Nephron (organoid): Measurements from ENCODE around the gene SSH3.

Source experiments
- H3K27ac Mint-ChIP-seq, 3 experiments: 2 replicates each; pipeline ENCODE4 v1.8.0; 2020; ENCODE audit warnings: mixed read lengths in 3 of 3, mild to moderate bottlenecking in 2 of 3, moderate library complexity in 1 of 3
- H3K27me3 Mint-ChIP-seq: 2 replicates; pipeline ENCODE4 v1.8.0; 2021; ENCODE audit warnings: low read depth, mild to moderate bottlenecking, moderate library complexity, mixed read lengths
- H3K36me3 Mint-ChIP-seq: 2 replicates; pipeline ENCODE4 v1.8.0; 2020; ENCODE audit warnings: low read depth, mixed read lengths
- H3K4me1 Mint-ChIP-seq: 2 replicates; pipeline ENCODE4 v1.8.0; 2020; ENCODE audit warnings: mixed read lengths
- H3K4me3 Mint-ChIP-seq, 3 experiments: 2 replicates each; pipeline ENCODE4 v1.8.0; 2020; ENCODE audit warnings: mild to moderate bottlenecking in 3 of 3, mixed read lengths in 3 of 3, moderate library complexity in 2 of 3
- H3K9me3 Mint-ChIP-seq: 2 replicates; pipeline ENCODE4 v1.8.0; 2020; ENCODE audit warnings: mixed read lengths
- CTCF ChIP-seq, 3 experiments: fragments of 200-600 bp; sonication (generic); IDR thresholded peaks; one replicate each; pipeline ENCODE4 v1.5.0; 2021; ENCODE audit warnings: antibody characterized with exemption in 3 of 3; ENCODE audit not compliant: unreplicated experiment in 3 of 3

Gene SSH3

GRCh38 chr11:67275606-67276409 is 27.5 kb upstream of the SSH3 start:
- peak overlapping the region; percentile 61 to 74 (median 70) for H3K27ac Mint-ChIP-seq
- H3K4me1 Mint-ChIP-seq, result peaks cover 19% of the 10 kb centered on the region
- H3K36me3 Mint-ChIP-seq, result peaks cover 15% of the 10 kb centered on the region
- no peaks in the 10 kb centered on the region for H3K27me3 Mint-ChIP-seq
- TF ChIP-seq CTCF (IDR thresholded peaks at IDR 0.05; ENCODE audit: unreplicated experiment in 3 of 3), result no peak
- peak overlapping the region in 1 of 3 experiments; percentile 44 for H3K4me3 Mint-ChIP-seq
- H3K9me3 Mint-ChIP-seq, result no peaks in the 10 kb centered on the region

- H3K27ac Mint-ChIP-seq, result peak overlapping the region; percentile 66 to 92 (median 74)
- H3K9me3 Mint-ChIP-seq, result no peaks in the 10 kb centered on the region
- peaks cover 12% of the 10 kb centered on the region for H3K4me1 Mint-ChIP-seq
- TF ChIP-seq CTCF (IDR thresholded peaks at IDR 0.05; ENCODE audit: unreplicated experiment in 3 of 3), result no peak
- peak overlapping the region in 1 of 3 experiments; percentile 37 for H3K4me3 Mint-ChIP-seq
- no peaks in the 10 kb centered on the region for H3K27me3 Mint-ChIP-seq
- H3K36me3 Mint-ChIP-seq, result peaks cover 15% of the 10 kb centered on the region
Observed at GRCh38 chr11:67276781-67277230, 26.5 kb upstream of the SSH3 start.

- H3K27me3 Mint-ChIP-seq, result no peaks in the 10 kb centered on the region
- peaks cover 12% of the 10 kb centered on the region for H3K4me1 Mint-ChIP-seq
- peak overlapping the region; percentile 66 to 74 (median 74) for H3K27ac Mint-ChIP-seq
- H3K9me3 Mint-ChIP-seq, result no peaks in the 10 kb centered on the region
- H3K4me3 Mint-ChIP-seq, result peak overlapping the region in 1 of 3 experiments; percentile 19
- TF ChIP-seq CTCF (IDR thresholded peaks at IDR 0.05; ENCODE audit: unreplicated experiment in 3 of 3), result no peak
- peaks cover 16% of the 10 kb centered on the region for H3K36me3 Mint-ChIP-seq
Observed at GRCh38 chr11:67277231-67277961, 25.9 kb upstream of the SSH3 start.

GRCh38 chr11:67278135-67278938 is 25.0 kb upstream of the SSH3 start:
- Mint-ChIP-seq H3K4me1 (peaks cover 12% of the 10 kb centered on the region), H3K36me3 (peaks cover 20% of the 10 kb centered on the region), H3K9me3 (no peaks in the 10 kb centered on the region), H3K4me3 (no peak overlapping the region), H3K27ac (peak overlapping the region in 2 of 3 experiments; percentile 66 to 74), H3K27me3 (no peaks in the 10 kb centered on the region)
- no peak for TF ChIP-seq CTCF (IDR thresholded peaks at IDR 0.05; ENCODE audit: unreplicated experiment in 3 of 3)

GRCh38 chr11:67278939-67279588 is 24.3 kb upstream of the SSH3 start:
- no peaks in the 10 kb centered on the region for H3K9me3 Mint-ChIP-seq
- H3K27ac Mint-ChIP-seq, result no peak overlapping the region
- H3K4me3 Mint-ChIP-seq, result no peak overlapping the region
- TF ChIP-seq CTCF (IDR thresholded peaks at IDR 0.05; ENCODE audit: unreplicated experiment in 3 of 3), result no peak
- peaks cover 24% of the 10 kb centered on the region for H3K36me3 Mint-ChIP-seq
- H3K4me1 Mint-ChIP-seq, result peaks cover 12% of the 10 kb centered on the region
- no peaks in the 10 kb centered on the region for H3K27me3 Mint-ChIP-seq
